ENCODE data around the gene AKT1. TPM values are rescaled to one million over a fixed set of nuclear protein-coding genes. Genes with fewer than 3 reads are reported as not detected.

AKT1 gene
- total and polyA plus RNA-seq, 2 of the 13 experiments (the other 11 are each of a cell fraction or from before 2014, with no cell fraction given) = 96.2 to 116 TPM

DNA sequence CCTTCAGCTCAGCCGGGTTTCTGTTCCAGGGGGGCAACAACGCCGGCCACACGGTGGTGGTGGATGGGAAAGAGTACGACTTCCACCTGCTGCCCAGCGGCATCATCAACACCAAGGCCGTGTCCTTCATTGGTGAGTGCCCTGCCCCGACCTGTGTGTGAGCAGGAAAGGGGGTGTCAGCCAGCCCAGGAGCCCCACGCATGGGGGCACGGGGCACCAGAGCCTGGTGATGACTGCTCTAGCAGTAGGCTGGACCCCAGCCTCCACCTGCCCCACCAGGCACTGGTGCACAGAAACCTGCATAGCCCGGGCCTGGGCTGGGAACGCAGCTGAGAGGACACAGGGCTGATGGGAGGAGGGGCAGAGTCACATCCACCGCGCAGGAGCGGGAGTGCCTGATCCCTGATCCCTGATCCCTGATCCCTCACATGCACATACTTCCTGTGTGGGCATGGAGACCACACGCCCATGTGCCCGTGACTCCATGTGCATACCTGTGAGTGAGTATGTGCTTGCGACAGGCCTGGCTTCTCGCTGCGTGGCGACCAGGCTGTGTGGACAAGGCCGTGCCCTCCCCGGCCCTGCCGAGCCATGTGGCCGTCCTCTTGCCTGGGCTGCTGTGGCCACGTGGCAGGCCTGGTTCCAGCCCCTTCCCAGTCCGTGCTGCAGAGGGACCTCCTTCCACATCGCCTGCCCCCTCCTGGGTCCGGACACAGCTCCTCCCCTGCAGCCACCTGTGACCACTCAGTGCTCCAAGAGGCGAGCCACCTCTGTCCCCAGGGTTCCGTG, 60.4 kb downstream of the AKT1 start (continued):
- TF ChIP-seq ZNF296 (CRISPR knock-in tag; conservative IDR thresholded peaks at IDR 0.05) = no peak; the same call in 1 of the 2 replicates
- no peak for TF ChIP-seq MTF1 (CRISPR knock-in tag; IDR thresholded peaks at IDR 0.05)
- TF ChIP-seq, protein P1, sequence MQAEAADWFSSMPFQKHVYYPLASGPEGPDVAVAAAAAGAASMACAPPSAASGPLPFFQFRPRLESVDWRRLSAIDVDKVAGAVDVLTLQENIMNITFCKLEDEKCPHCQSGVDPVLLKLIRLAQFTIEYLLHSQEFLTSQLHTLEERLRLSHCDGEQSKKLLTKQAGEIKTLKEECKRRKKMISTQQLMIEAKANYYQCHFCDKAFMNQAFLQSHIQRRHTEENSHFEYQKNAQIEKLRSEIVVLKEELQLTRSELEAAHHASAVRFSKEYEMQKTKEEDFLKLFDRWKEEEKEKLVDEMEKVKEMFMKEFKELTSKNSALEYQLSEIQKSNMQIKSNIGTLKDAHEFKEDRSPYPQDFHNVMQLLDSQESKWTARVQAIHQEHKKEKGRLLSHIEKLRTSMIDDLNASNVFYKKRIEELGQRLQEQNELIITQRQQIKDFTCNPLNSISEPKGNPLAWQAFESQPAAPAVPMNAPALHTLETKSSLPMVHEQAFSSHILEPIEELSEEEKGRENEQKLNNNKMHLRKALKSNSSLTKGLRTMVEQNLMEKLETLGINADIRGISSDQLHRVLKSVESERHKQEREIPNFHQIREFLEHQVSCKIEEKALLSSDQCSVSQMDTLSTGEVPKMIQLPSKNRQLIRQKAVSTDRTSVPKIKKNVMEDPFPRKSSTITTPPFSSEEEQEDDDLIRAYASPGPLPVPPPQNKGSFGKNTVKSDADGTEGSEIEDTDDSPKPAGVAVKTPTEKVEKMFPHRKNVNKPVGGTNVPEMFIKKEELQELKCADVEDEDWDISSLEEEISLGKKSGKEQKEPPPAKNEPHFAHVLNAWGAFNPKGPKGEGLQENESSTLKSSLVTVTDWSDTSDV (CRISPR knock-in tag; IDR thresholded peaks at IDR 0.05) = peak; percentile 77; the same call in 1 of the 2 replicates
- TF ChIP-seq CREM (IDR thresholded peaks at IDR 0.05) = no peak
- TF ChIP-seq CREM (CRISPR knock-in tag; IDR thresholded peaks at IDR 0.05) = no peak
- peak; percentile 7 for TF ChIP-seq ZNF747 (CRISPR knock-in tag; IDR thresholded peaks at IDR 0.05; ENCODE audit: borderline replicate concordance)
- TF ChIP-seq EZH2 (conservative IDR thresholded peaks at IDR 0.05; ENCODE audit: low read depth, low read length) = no peak
- TF ChIP-seq KMT2A (CRISPR knock-in tag; IDR thresholded peaks at IDR 0.05) = no peak; the same call in 1 of the 2 replicates
- peak; percentile 60; the same call in 1 of the 2 replicates for TF ChIP-seq HDAC2 (CRISPR knock-in tag; IDR thresholded peaks at IDR 0.05)
- TF ChIP-seq RORA (CRISPR knock-in tag; IDR thresholded peaks at IDR 0.05) = no peak
- TF ChIP-seq CHD4 (IDR thresholded peaks at IDR 0.05; ENCODE audit: borderline replicate concordance, low read length) = no peak
- peak; percentile 69; the same call in 1 of the 2 replicates for TF ChIP-seq ZNF589 (CRISPR knock-in tag; conservative IDR thresholded peaks at IDR 0.05)
- TF ChIP-seq, protein P2, sequence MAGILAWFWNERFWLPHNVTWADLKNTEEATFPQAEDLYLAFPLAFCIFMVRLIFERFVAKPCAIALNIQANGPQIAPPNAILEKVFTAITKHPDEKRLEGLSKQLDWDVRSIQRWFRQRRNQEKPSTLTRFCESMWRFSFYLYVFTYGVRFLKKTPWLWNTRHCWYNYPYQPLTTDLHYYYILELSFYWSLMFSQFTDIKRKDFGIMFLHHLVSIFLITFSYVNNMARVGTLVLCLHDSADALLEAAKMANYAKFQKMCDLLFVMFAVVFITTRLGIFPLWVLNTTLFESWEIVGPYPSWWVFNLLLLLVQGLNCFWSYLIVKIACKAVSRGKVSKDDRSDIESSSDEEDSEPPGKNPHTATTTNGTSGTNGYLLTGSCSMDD (CRISPR knock-in tag; IDR thresholded peaks at IDR 0.05) = peak; percentile 89; the same call in 1 of the 2 replicates
- TF ChIP-seq AGO2 (optimal IDR thresholded peaks at IDR 0.05; ENCODE audit: low read depth, low read length) = peak; percentile 23
- 0 out of 2 replicates have a peak, but pooled peaks have one; percentile 13 for TF ChIP-seq GFI1 (CRISPR knock-in tag; IDR thresholded peaks at IDR 0.05; ENCODE audit: borderline replicate concordance)
- peak; percentile 76; the same call in 1 of the 2 replicates for TF ChIP-seq EEA1 (CRISPR knock-in tag; IDR thresholded peaks at IDR 0.05; ENCODE audit: borderline replicate concordance)
- TF ChIP-seq SP1 (IDR thresholded peaks at IDR 0.05) = no peak
- peak; percentile 38 for TF ChIP-seq SP1 (CRISPR knock-in tag; IDR thresholded peaks at IDR 0.05)
- TF ChIP-seq CENPT (CRISPR knock-in tag; IDR thresholded peaks at IDR 0.05; ENCODE audit: low read depth) = peak; percentile 99
- TF ChIP-seq, protein P3, sequence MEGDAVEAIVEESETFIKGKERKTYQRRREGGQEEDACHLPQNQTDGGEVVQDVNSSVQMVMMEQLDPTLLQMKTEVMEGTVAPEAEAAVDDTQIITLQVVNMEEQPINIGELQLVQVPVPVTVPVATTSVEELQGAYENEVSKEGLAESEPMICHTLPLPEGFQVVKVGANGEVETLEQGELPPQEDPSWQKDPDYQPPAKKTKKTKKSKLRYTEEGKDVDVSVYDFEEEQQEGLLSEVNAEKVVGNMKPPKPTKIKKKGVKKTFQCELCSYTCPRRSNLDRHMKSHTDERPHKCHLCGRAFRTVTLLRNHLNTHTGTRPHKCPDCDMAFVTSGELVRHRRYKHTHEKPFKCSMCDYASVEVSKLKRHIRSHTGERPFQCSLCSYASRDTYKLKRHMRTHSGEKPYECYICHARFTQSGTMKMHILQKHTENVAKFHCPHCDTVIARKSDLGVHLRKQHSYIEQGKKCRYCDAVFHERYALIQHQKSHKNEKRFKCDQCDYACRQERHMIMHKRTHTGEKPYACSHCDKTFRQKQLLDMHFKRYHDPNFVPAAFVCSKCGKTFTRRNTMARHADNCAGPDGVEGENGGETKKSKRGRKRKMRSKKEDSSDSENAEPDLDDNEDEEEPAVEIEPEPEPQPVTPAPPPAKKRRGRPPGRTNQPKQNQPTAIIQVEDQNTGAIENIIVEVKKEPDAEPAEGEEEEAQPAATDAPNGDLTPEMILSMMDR (CRISPR knock-in tag; IDR thresholded peaks at IDR 0.05) = peak; percentile 29
- TF ChIP-seq MED13 (CRISPR knock-in tag; IDR thresholded peaks at IDR 0.05) = no peak
- TF ChIP-seq, protein P4, sequence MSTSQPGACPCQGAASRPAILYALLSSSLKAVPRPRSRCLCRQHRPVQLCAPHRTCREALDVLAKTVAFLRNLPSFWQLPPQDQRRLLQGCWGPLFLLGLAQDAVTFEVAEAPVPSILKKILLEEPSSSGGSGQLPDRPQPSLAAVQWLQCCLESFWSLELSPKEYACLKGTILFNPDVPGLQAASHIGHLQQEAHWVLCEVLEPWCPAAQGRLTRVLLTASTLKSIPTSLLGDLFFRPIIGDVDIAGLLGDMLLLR (CRISPR knock-in tag; IDR thresholded peaks at IDR 0.05) = peak; percentile 89
